22Rv1 (cell line): ENCODE measurements around the gene SLC25A26.

ENCODE experiments used
- ZFX ChIP-seq: fragments of 450-650 bp; IDR thresholded peaks from 2 replicates; pipeline ENCODE4 v1.6.1; 2017; ENCODE audit warnings: antibody characterized with exemption, borderline replicate concordance
- TF ChIP-seq, protein P1 (sequence below): fragments of 450-650 bp; IDR thresholded peaks from 2 replicates; pipeline ENCODE4 v1.5.1; 2017; ENCODE audit warnings: mild to moderate bottlenecking

DNA sequence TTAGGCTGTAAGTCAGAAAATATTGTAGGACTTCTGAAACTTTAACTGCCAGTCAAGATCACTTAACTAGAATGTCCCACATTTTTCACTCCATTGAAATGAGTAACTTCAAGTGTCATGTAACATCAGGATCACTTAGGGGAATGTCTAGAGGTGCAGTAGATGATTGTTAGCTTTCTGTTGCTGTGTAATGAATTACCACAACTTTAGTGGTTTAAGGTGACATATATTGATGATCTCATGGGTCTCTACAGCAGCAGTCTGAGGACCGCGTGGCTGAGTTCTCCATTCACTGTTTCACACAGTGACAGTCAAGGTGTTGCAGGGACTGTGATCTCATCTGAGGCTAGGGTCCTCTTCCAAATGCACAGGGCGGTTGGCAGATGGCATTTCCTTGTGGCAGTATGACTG lies 82.7 kb downstream of the SLC25A26 start:
- TF ChIP-seq, protein P1, sequence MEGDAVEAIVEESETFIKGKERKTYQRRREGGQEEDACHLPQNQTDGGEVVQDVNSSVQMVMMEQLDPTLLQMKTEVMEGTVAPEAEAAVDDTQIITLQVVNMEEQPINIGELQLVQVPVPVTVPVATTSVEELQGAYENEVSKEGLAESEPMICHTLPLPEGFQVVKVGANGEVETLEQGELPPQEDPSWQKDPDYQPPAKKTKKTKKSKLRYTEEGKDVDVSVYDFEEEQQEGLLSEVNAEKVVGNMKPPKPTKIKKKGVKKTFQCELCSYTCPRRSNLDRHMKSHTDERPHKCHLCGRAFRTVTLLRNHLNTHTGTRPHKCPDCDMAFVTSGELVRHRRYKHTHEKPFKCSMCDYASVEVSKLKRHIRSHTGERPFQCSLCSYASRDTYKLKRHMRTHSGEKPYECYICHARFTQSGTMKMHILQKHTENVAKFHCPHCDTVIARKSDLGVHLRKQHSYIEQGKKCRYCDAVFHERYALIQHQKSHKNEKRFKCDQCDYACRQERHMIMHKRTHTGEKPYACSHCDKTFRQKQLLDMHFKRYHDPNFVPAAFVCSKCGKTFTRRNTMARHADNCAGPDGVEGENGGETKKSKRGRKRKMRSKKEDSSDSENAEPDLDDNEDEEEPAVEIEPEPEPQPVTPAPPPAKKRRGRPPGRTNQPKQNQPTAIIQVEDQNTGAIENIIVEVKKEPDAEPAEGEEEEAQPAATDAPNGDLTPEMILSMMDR = no peak
- TF ChIP-seq ZFX = no peak
